ENCODE data around the gene BCL2L2. TPM values are rescaled to one million over a fixed set of nuclear protein-coding genes. Genes with fewer than 3 reads are reported as not detected.

The BCL2L2 gene
- total RNA-seq, 2 experiments from 2014 or later: 8.6 to 18.0 TPM

DNA sequence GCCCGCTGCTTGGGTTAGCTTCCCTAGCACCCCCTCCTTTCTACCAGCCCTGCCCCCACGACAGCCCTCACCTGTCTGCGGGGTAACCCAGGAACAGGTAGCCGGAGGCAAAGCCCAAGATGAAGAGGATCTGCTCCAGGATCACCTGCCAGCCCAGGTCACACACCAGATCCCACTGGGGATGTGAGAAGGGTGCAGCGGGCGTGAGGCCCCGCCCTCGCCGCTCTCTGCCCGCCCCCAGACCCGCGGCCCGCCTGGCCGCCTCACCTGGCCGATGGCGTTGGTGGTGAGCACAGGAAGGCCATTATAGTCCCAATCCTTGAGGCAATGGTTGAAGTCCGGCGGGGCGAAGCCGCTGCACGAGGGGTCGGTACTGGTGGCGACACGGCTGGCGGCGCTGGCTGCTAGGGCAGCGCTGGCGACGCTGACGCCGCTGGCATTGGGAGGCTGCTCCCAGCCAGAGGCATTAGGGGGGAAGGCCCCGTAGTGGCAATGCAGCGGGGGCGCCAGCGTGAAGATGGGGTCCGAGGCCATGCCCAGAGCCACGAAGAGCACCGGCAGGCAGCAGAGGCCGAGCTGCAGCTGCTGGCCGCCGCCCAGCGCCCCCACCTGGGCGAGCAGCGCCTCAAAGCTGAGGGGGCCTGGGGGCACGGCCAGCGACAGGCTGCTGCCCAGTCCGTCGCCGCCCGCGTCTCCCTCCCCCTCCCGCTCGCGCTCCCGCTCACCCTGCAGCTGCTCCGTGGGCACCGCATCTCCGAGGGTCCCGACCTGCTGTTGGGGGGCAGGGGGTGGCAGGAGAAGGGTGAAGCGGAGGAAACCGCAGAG is 45.3 kb downstream of the BCL2L2 start:
- BruUV-seq (replicated peaks): no TSS peak
- H3K4me1 ChIP-seq (ENCODE audit: insufficient read depth, low read length, poor library complexity, severe bottlenecking): no peaks in the 10 kb centered on the region
- intact Hi-C loops (cut with micrococcal nuclease; ENCODE audit: unreplicated experiment): no loop called here
- TF ChIP-seq EZH2phosphoT487 (IDR thresholded peaks at IDR 0.05; ENCODE audit: borderline replicate concordance, low read depth, low read length): no peak
- TF ChIP-seq, protein P1, sequence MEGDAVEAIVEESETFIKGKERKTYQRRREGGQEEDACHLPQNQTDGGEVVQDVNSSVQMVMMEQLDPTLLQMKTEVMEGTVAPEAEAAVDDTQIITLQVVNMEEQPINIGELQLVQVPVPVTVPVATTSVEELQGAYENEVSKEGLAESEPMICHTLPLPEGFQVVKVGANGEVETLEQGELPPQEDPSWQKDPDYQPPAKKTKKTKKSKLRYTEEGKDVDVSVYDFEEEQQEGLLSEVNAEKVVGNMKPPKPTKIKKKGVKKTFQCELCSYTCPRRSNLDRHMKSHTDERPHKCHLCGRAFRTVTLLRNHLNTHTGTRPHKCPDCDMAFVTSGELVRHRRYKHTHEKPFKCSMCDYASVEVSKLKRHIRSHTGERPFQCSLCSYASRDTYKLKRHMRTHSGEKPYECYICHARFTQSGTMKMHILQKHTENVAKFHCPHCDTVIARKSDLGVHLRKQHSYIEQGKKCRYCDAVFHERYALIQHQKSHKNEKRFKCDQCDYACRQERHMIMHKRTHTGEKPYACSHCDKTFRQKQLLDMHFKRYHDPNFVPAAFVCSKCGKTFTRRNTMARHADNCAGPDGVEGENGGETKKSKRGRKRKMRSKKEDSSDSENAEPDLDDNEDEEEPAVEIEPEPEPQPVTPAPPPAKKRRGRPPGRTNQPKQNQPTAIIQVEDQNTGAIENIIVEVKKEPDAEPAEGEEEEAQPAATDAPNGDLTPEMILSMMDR (conservative IDR thresholded peaks at IDR 0.05; ENCODE audit: low read length): no peak
- no peak for DNase-seq (ENCODE audit: low spot score)
- no peak overlapping the region for H3K4me2 ChIP-seq (ENCODE audit: low read length)
- H3K79me2 ChIP-seq (ENCODE audit: insufficient read depth, low read depth, low read length): no peaks in the 10 kb centered on the region
- H3K9me3 ChIP-seq (ENCODE audit: low read length): no peaks in the 10 kb centered on the region
- no peak overlapping the region for H3K27ac ChIP-seq (ENCODE audit: low read depth, low read length, poor library complexity, severe bottlenecking)
- no peak overlapping the region for H2AFZ ChIP-seq (ENCODE audit: low read length)
- H3K36me3 ChIP-seq (ENCODE audit: insufficient read depth, low read length): no peaks in the 10 kb centered on the region
- ChIA-PET CTCF (ENCODE audit: unreplicated experiment) (no interaction called here), POLR2A (no interaction called here)
- H3K4me3 ChIP-seq (ENCODE audit: low read depth, low read length, poor library complexity, severe bottlenecking): no peak overlapping the region
- no peaks in the 10 kb centered on the region for H3K9me2 ChIP-seq (ENCODE audit: insufficient read depth, low read length)
- no peaks in the 10 kb centered on the region for H4K20me1 ChIP-seq (ENCODE audit: insufficient read depth, low read length)

DNA sequence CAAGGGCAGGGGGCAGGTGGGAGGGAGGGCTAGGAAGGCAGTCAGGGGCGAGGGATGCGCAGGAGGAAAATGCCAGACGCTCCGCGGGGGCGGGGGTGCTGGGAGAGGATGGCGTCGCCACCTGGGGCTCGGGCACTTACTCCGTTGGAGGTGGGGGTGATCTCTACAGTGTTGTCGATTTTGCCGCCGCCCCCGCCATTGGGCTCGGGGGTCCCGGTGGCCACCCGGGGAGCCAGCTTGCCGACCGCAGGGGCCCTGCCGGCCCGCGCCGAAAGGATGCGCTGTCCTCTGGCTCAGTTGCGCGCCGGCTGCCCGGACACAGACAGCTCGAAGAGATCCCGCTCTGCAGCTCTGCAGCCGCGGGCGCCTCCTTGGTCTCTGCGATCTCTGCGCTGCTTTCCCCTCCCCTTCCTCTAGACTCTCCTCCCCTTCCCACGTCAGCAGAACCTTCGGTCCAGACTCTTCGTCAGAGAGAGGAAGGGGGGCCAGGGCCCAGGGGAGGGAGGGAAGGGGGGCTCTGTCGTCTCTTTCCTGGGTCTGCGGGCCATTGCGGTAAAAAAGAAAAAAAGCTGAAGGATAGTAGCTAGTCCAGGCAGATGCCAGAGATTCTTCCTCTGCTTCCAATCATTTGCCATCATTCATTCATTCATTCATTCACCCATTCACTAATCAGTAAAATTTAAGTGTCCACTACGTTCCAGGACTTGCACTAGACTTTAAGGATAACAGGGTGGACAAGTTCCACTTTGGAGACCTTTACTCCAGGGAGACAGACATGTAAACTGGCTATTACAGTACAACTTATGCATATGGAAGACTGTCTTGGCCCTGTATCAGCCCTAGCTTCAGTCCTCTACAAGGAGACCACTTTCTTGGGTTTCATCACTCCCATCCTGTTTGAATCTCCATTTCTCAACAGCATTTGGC is 46.1 kb downstream of the BCL2L2 start, which contains the start of gene SLC22A17:
Gene SLC22A17 (minus strand): TSS at position 382 of the 927 bp plus-strand sequence.
- CTCF ChIA-PET (ENCODE audit: unreplicated experiment): interaction anchor here (0.6 kb wide), 1 partner anchor 27 kb away, joined by 3 read pairs; no protein-coding TSS in a partner anchor
- Histone ChIP-seq H3K4me2 (ENCODE audit: low read length) (no peak within 1 kb of the TSS), H3K79me2 (ENCODE audit: insufficient read depth, low read depth, low read length) (no peaks in the 10 kb centered on the region), H3K9me3 (ENCODE audit: low read length) (no peaks in the 10 kb centered on the region), H3K4me1 (ENCODE audit: insufficient read depth, low read length, poor library complexity, severe bottlenecking) (no peaks in the 10 kb centered on the region), H4K20me1 (ENCODE audit: insufficient read depth, low read length) (no peaks in the 10 kb centered on the region), H2AFZ (ENCODE audit: low read length) (no peak within 1 kb of the TSS), H3K27ac (ENCODE audit: low read depth, low read length, poor library complexity, severe bottlenecking) (no peak within 1 kb of the TSS), H3K36me3 (ENCODE audit: insufficient read depth, low read length) (no peaks in the 10 kb centered on the region), H3K4me3 (ENCODE audit: low read depth, low read length, poor library complexity, severe bottlenecking) (no peak within 1 kb of the TSS), H3K9me2 (ENCODE audit: insufficient read depth, low read length) (no peaks in the 10 kb centered on the region)
- POLR2A ChIA-PET: no interaction called here
- TF ChIP-seq, protein P1 (conservative IDR thresholded peaks at IDR 0.05; ENCODE audit: low read length): no peak
- no peak for TF ChIP-seq EZH2phosphoT487 (IDR thresholded peaks at IDR 0.05; ENCODE audit: borderline replicate concordance, low read depth, low read length)
- intact Hi-C loops (cut with micrococcal nuclease; ENCODE audit: unreplicated experiment): no loop called here
- DNase-seq (ENCODE audit: low spot score): no peak
- no TSS peak for BruUV-seq (replicated peaks)
